GM12801 (cell line): ENCODE measurements around the gene MRPL4.

Experiments used
- CTCF ChIP-seq: IDR thresholded peaks from one replicate; pipeline ENCODE4 v1.5.1; 2011; ENCODE audit warnings: control low read depth; ENCODE audit not compliant: insufficient read length; ENCODE audit errors: extremely low read depth

Gene MRPL4

GRCh38 chr19:10305139-10305806 lies 53.3 kb downstream of the MRPL4 start:
- TF ChIP-seq CTCF: no peak

DNA sequence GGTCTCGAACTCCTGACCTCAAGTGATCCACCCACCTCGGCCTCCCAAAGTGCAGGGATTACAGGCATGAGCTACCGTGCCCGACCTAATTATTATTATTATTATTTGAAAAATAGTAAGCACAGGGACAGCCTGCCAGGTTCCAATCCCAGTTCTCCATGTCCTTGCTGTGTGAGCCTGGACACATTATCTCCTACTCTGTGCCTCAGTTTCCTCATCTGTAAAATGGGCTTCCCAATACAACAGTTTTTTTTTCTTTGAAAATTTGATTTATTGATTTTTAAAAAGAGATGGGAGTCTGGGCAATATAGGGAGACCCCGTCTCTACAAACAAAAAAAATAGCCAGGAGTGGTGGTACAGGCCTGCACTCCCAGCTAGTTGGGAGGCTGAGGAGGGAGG lies 54.3 kb downstream of the MRPL4 start:
- no peak for TF ChIP-seq CTCF

DNA sequence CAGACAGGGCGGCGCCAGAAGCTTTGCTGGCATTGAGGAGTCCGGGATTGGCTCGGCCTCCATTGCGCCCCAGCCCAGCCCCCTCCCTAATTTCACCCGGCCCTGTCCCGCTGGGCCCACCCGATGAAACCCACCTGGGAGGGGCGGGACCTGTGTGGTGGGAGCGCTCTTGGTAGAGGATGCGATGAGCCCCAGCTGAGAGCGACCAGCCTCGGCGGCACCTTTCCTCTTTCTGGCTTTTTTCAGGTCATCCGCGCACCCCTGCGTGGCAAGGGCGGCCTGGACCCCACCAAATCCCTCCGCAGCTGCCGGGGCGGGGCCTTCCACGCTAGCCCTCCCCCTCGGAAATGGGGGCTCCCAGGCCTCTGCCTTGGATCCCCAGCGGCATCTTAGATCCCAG lies 57.4 kb downstream of the MRPL4 start, which contains the start of gene ZGLP1:
Gene ZGLP1 (minus strand): TSS at position 393 of the 400 bp plus-strand sequence.
- TF ChIP-seq CTCF: no peak
